Measurements from ENCODE around the gene PTCHD1. TPM values are rescaled to one million over a fixed set of nuclear protein-coding genes. Genes with fewer than 3 reads are reported as not detected.

Gene PTCHD1
- total RNA-seq, 1 experiment from 2014 or later: 4.2 TPM

DNA sequence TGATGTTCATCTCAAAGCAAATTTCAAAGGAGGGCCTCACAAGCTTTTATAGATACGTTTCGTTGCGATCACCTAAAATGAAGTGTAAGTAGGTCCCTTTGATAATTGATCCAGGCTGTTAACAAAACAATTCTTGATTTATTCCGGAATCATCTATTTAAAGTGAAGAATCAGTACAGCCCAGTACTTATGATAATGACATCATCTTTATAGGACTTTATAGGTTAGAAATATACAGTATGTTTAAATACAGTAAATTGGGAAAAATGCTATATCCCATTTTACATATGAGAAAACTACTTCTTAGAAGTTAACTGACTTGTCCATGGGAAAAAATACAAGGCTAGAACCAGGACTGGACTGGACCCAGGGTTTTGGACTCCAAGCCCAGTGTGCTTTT, 3.7 kb downstream of the PTCHD1 start (continued):
- TF ChIP-seq, protein P1, sequence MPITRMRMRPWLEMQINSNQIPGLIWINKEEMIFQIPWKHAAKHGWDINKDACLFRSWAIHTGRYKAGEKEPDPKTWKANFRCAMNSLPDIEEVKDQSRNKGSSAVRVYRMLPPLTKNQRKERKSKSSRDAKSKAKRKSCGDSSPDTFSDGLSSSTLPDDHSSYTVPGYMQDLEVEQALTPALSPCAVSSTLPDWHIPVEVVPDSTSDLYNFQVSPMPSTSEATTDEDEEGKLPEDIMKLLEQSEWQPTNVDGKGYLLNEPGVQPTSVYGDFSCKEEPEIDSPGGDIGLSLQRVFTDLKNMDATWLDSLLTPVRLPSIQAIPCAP (CRISPR knock-in tag; IDR thresholded peaks at IDR 0.05): no peak
- TF ChIP-seq ZNF263 (CRISPR knock-in tag; IDR thresholded peaks at IDR 0.05; ENCODE audit: low read depth) (no peak), PRRX2 (CRISPR knock-in tag; IDR thresholded peaks at IDR 0.05) (no peak), NFE2L1 (CRISPR knock-in tag; IDR thresholded peaks at IDR 0.05) (no peak), TP53 (CRISPR knock-in tag; IDR thresholded peaks at IDR 0.05) (no peak)

DNA sequence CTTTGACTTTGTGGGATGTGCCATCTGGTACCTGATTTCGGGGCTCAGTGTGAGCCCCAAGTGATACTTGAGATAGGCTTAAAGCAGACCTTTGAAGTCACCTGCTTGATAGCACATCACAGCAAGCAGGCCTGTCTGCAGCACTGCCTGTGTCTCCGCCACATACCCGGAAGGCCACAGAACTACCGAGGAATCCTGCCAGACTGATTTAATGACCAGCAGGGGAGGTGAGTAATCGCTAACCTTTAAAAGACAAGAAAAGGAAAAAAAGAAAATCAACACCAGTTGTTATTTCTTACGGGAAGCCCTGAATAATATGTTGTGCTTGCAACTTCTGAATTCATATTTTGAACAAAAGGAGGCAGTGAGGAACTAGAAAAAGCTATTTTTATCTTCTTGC, 6.8 kb downstream of the PTCHD1 start:
- no peak for DNase-seq (ENCODE audit: low spot score)
- Mint-ChIP-seq H3K27ac (0 out of 2 replicates have a peak overlapping the region, but pooled peaks have one; percentile 57), H3K9me3 (no peaks in the 10 kb centered on the region), H3K4me1 (peaks cover 51% of the 10 kb centered on the region), H3K36me3 (peaks cover 17% of the 10 kb centered on the region; the same call in 1 of the 2 replicates), H3K27me3 (ENCODE audit: low read depth) (peaks cover 4% of the 10 kb centered on the region), H3K4me3 (no peak overlapping the region)
- CTCF ChIA-PET: no interaction called here
- TF ChIP-seq MYBL2 (CRISPR knock-in tag; IDR thresholded peaks at IDR 0.05): no peak
- TF ChIP-seq CBFB (CRISPR knock-in tag; IDR thresholded peaks at IDR 0.05; ENCODE audit: low read depth): no peak
- TF ChIP-seq, protein P2, sequence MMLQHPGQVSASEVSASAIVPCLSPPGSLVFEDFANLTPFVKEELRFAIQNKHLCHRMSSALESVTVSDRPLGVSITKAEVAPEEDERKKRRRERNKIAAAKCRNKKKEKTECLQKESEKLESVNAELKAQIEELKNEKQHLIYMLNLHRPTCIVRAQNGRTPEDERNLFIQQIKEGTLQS (CRISPR knock-in tag; conservative IDR thresholded peaks at IDR 0.05): no peak
- no peak for TF ChIP-seq ZNF219 (CRISPR knock-in tag; IDR thresholded peaks at IDR 0.05; ENCODE audit: borderline replicate concordance)
- TF ChIP-seq ATF1 (CRISPR knock-in tag; IDR thresholded peaks at IDR 0.05): no peak
- TF ChIP-seq TEAD1 (CRISPR knock-in tag; IDR thresholded peaks at IDR 0.05): no peak
- TF ChIP-seq ESRRA (CRISPR knock-in tag; IDR thresholded peaks at IDR 0.05; ENCODE audit: borderline replicate concordance): no peak
- TF ChIP-seq ZNF138 (CRISPR knock-in tag; conservative IDR thresholded peaks at IDR 0.05): no peak
- TF ChIP-seq KAT7 (CRISPR knock-in tag; IDR thresholded peaks at IDR 0.05; ENCODE audit: borderline replicate concordance): no peak
- no peak; the same call in 1 of the 2 replicates for ATAC-seq
- POLR2A ChIA-PET: no interaction called here

DNA sequence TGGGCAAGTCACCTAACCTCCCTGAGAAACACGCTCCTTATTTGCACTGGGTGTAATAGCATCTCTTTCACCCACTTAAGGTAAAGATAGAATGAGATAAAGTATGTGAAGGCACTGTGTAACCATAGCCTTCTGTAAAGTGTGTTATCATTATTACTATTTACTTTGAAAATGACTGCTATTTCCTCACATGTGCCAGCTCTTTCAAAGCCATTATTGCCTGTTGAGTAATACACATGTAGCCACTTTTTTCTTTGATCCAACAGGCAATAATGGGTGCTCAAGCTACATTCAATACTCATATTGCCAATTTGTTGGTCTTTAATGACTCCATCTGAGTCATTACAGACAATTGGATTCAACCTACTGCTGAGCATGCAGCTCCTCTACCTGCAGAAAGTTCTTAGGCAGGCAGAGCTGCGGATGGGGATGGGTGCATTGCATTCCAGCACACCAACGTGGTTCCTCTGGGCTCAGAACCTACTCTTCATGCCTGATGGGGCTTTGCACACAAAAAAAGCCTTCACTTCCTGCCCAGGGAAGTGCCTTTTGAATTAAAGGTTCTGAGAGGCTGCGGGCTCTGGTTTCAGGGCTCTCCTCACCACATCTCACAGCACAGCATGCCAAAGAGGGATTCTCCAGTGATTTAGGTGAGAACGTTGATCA, 9.7 kb downstream of the PTCHD1 start:
- Mint-ChIP-seq H3K36me3 (peaks cover 17% of the 10 kb centered on the region; the same call in 1 of the 2 replicates), H3K9me3 (no peaks in the 10 kb centered on the region), H3K4me1 (peaks cover 32% of the 10 kb centered on the region), H3K27me3 (ENCODE audit: low read depth) (no peaks in the 10 kb centered on the region; the same call in 1 of the 2 replicates), H3K4me3 (no peak overlapping the region), H3K27ac (no peak overlapping the region; the same call in 1 of the 2 replicates)
- peak; percentile 43 for ATAC-seq
- ChIA-PET POLR2A (no interaction called here), CTCF (no interaction called here)
- no peak for TF ChIP-seq TEAD4 (CRISPR knock-in tag; IDR thresholded peaks at IDR 0.05)
- no peak for TF ChIP-seq ATF1 (CRISPR knock-in tag; IDR thresholded peaks at IDR 0.05)
- TF ChIP-seq, protein P3, sequence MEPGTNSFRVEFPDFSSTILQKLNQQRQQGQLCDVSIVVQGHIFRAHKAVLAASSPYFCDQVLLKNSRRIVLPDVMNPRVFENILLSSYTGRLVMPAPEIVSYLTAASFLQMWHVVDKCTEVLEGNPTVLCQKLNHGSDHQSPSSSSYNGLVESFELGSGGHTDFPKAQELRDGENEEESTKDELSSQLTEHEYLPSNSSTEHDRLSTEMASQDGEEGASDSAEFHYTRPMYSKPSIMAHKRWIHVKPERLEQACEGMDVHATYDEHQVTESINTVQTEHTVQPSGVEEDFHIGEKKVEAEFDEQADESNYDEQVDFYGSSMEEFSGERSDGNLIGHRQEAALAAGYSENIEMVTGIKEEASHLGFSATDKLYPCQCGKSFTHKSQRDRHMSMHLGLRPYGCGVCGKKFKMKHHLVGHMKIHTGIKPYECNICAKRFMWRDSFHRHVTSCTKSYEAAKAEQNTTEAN (CRISPR knock-in tag; IDR thresholded peaks at IDR 0.05): no peak
- TF ChIP-seq CBFB (CRISPR knock-in tag; IDR thresholded peaks at IDR 0.05; ENCODE audit: low read depth): no peak
- TF ChIP-seq, protein P4, sequence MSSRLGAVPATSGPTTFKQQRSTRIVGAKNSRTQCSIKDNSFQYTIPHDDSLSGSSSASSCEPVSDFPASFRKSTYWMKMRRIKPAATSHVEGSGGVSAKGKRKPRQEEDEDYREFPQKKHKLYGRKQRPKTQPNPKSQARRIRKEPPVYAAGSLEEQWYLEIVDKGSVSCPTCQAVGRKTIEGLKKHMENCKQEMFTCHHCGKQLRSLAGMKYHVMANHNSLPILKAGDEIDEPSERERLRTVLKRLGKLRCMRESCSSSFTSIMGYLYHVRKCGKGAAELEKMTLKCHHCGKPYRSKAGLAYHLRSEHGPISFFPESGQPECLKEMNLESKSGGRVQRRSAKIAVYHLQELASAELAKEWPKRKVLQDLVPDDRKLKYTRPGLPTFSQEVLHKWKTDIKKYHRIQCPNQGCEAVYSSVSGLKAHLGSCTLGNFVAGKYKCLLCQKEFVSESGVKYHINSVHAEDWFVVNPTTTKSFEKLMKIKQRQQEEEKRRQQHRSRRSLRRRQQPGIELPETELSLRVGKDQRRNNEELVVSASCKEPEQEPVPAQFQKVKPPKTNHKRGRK (CRISPR knock-in tag; IDR thresholded peaks at IDR 0.05; ENCODE audit: borderline replicate concordance): no peak
- TF ChIP-seq ZNF121 (CRISPR knock-in tag; IDR thresholded peaks at IDR 0.05): no peak
- TF ChIP-seq ZNF232 (CRISPR knock-in tag; IDR thresholded peaks at IDR 0.05): no peak
- no peak for DNase-seq (ENCODE audit: low spot score)
